ENCODE data around the gene CPE.

DNA sequence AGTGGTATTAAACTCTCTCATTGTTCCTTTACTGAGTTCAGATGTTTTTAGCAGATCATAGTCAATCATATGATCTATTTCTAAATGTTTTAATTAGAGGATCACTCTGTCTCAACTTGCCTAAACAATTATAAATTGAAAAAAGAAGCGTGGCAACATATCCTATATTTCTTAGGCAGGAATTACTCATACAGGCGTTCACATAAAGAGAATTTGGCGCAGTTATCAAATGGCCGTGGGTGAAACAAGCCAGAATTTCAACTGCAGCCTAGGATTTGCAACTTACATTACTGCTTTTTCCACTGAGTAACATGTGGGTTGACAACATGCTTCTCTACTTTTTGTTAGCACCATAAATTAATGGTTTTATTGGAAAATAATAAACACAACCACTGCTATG lies 141.3 kb downstream of the CPE start:
- TF ChIP-seq GATA2 (IDR thresholded peaks at IDR 0.05; ENCODE audit: low read depth, low read length) (no peak), GATA3 (IDR thresholded peaks at IDR 0.05; ENCODE audit: low read depth, low read length) (no peak)
